Measurements from ENCODE around the gene FALEC.

The FALEC gene

DNA sequence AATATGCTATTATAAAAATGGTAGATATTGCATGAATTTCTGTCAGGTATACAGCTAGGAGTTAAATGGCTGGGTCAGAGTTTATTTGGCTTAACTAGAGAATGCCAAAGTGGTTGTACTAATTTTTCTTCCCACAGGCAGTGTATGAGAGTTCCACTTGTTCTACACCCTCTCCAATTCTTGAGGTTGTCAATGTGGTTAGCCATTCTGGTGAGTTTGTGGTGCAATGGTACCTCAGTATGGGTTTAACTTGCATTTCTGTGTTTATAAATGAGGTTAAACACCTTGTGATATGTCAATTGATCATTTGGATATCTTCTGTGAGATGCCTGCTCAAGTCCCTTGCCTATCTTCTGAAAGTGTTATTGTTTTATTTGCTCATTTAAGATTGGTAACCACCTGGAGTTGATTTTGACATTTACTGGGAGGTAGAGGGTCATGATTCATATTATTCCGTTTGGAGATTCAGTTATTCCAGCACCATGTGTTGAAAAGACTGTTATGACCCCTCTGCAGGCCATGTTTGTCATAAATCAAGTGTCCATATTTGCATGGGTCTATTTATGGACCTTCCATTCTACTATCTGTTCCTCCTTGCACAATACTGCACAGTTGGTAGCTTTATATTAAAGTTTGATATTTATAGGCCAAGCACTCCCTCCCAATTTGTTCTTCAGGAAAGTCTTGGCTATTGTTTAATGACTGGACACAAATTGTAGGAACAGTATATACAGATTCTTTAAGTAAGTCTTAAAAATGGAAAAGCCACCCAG is 5.8 kb downstream of the FALEC start:
- Mint-ChIP-seq H3K36me3 (ENCODE audit: low read depth) (no peaks in the 10 kb centered on the region), H3K4me3 (no peak overlapping the region), H3K4me1 (peaks cover 11% of the 10 kb centered on the region), H3K27me3 (ENCODE audit: low read depth, poor library complexity) (no peaks in the 10 kb centered on the region), H3K9me3 (no peaks in the 10 kb centered on the region), H3K27ac (no peak overlapping the region)
- TF ChIP-seq, protein P1, sequence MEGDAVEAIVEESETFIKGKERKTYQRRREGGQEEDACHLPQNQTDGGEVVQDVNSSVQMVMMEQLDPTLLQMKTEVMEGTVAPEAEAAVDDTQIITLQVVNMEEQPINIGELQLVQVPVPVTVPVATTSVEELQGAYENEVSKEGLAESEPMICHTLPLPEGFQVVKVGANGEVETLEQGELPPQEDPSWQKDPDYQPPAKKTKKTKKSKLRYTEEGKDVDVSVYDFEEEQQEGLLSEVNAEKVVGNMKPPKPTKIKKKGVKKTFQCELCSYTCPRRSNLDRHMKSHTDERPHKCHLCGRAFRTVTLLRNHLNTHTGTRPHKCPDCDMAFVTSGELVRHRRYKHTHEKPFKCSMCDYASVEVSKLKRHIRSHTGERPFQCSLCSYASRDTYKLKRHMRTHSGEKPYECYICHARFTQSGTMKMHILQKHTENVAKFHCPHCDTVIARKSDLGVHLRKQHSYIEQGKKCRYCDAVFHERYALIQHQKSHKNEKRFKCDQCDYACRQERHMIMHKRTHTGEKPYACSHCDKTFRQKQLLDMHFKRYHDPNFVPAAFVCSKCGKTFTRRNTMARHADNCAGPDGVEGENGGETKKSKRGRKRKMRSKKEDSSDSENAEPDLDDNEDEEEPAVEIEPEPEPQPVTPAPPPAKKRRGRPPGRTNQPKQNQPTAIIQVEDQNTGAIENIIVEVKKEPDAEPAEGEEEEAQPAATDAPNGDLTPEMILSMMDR (IDR thresholded peaks at IDR 0.05), result no peak
- no peak for DNase-seq

DNA sequence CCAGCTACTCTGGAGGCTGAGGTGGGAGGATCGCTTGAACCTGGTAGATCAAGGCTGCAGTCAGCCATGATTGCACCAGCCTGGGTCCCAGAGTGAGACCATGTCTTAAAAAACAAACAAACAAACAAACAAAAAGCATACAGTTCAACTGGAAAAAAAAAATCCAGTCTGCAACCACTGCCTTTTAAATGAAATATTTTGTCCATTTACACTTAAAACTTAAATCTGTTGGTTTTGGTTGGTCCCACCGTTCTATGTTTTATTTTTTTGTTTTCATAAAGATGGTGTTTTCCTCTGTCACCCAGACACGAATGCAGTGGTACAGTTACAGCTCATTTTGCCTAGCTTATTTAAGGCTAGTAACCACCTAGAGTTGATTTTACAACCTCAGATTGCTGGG is 9.8 kb downstream of the FALEC start:
- no peaks in the 10 kb centered on the region for H3K9me3 Mint-ChIP-seq
- H3K36me3 Mint-ChIP-seq (ENCODE audit: low read depth), result no peaks in the 10 kb centered on the region
- no peak overlapping the region for H3K4me3 Mint-ChIP-seq
- H3K4me1 Mint-ChIP-seq, result peaks cover 10% of the 10 kb centered on the region
- no peak for DNase-seq
- TF ChIP-seq, protein P1 (IDR thresholded peaks at IDR 0.05), result no peak
- H3K27ac Mint-ChIP-seq, result no peak overlapping the region
- no peaks in the 10 kb centered on the region for H3K27me3 Mint-ChIP-seq (ENCODE audit: low read depth, poor library complexity)

DNA sequence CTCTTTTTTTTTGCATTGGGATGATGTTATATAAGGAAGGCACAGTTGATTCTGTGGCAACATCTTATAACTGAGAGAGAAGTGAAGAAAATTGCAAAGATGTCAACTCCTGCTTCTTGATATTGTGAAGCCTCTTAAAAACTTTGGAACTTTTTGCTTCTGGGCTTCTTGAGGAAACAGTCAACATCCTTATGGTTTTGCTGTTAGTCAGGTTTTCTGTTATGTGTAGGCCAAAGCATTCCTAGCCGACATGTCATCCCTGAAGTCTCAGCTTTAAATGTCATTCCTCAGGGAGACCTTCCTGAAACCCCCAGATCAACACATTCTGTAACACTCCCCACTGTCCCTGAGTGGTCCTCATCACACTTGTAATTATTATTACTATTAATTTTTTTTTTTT is 12.6 kb downstream of the FALEC start:
- no peak for DNase-seq
- Mint-ChIP-seq H3K4me1 (peaks cover 28% of the 10 kb centered on the region), H3K4me3 (no peak overlapping the region), H3K27me3 (ENCODE audit: low read depth, poor library complexity) (no peaks in the 10 kb centered on the region), H3K36me3 (ENCODE audit: low read depth) (no peaks in the 10 kb centered on the region), H3K27ac (no peak overlapping the region), H3K9me3 (no peaks in the 10 kb centered on the region)
- TF ChIP-seq, protein P1 (IDR thresholded peaks at IDR 0.05), result no peak

DNA sequence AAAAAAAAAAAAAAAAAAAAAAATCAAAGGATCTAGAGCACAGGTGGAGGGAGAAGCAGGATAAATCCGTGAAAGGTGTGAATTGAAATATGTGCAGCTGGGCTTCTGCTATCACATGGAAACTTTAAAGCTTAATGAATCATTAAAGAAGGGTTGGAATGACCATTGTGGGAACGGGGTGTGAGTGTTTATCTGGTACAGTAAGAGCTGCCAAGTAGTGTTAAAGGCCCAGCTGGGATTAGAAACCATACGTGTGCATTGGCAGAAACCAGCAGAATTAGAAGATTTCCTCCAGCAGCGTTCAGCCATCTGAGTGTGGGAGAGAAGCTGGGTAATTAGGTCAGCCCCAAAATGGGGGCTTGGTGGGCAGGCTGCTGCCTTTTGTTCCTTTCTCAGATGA is 13.5 kb downstream of the FALEC start:
- peak overlapping the region; percentile 57 for H3K27ac Mint-ChIP-seq
- no peaks in the 10 kb centered on the region for H3K27me3 Mint-ChIP-seq (ENCODE audit: low read depth, poor library complexity)
- H3K36me3 Mint-ChIP-seq (ENCODE audit: low read depth), result no peaks in the 10 kb centered on the region
- H3K4me3 Mint-ChIP-seq, result no peak overlapping the region
- TF ChIP-seq, protein P1 (IDR thresholded peaks at IDR 0.05), result no peak
- DNase-seq, result no peak
- no peaks in the 10 kb centered on the region for H3K9me3 Mint-ChIP-seq
- peaks cover 27% of the 10 kb centered on the region for H3K4me1 Mint-ChIP-seq

DNA sequence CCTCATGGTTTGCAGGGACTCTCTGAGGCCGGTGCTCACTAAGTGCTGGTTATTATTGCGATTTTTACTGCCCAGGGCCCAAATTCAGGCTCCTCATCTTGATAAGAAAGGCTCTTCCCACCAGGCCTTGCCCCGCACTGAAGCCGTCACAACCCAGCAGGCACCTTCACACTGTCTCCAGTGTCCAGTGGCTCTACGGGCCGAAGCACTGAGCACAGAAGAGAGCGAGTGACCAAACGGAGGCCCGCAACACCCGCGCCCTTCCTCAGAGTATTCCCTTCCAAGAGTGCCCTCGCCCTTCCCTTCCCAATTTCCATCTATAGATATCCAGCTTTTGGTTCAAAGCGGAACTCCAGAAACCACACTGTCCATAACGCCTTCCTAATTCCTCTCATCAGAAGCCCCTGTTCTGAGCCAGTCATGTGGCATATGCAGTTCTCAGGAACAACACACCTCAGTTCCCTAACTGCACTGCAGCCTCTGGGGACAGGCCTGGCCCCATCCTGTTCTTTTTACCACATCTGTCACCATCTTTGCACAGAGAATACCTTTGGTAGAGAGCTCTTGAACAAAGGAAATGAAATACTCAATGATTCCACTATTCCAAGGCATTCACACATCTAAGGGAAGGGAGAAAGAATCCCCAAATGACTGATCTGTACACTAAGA is 15.1 kb downstream of the FALEC start:
- Mint-ChIP-seq H3K27ac (peak overlapping the region; percentile 4), H3K36me3 (ENCODE audit: low read depth) (no peaks in the 10 kb centered on the region)

More for the DNA sequence above, 15.1 kb downstream of the FALEC start:
- H3K4me3 Mint-ChIP-seq, result no peak overlapping the region
- no peaks in the 10 kb centered on the region for H3K9me3 Mint-ChIP-seq
- TF ChIP-seq, protein P1 (IDR thresholded peaks at IDR 0.05), result no peak
- H3K27me3 Mint-ChIP-seq (ENCODE audit: low read depth, poor library complexity), result no peaks in the 10 kb centered on the region
- peaks cover 27% of the 10 kb centered on the region for H3K4me1 Mint-ChIP-seq
- DNase-seq, result no peak
